ENCODE data around the gene PDIA3. TPM values are rescaled to one million over a fixed set of nuclear protein-coding genes. Genes with fewer than 3 reads are reported as not detected.
A peak's percentile ranks its signal among the peaks of the same experiment; 100 is the strongest.

The PDIA3 gene
- total RNA-seq, 1 donor from 2014 or later, result 330 TPM

GRCh38 chr15:43795197-43795596 is 49.0 kb downstream of the PDIA3 start:
- Histone ChIP-seq H3K27ac (peak overlapping the region; percentile 96), H3K4me1 (peaks cover 59% of the 10 kb centered on the region)
- intact Hi-C loops (cut with DNase I), result no loop called here

GRCh38 chr15:43795997-43796396 is 49.8 kb downstream of the PDIA3 start:
- H3K9me3 ChIP-seq, result no peaks in the 10 kb centered on the region
- no peak for ATAC-seq
- H3K36me3 ChIP-seq, result peaks cover 54% of the 10 kb centered on the region
- H3K27me3 ChIP-seq (ENCODE audit: low read depth), result no peaks in the 10 kb centered on the region
- H3K4me3 ChIP-seq, result no peak overlapping the region
- TF ChIP-seq, protein P1, sequence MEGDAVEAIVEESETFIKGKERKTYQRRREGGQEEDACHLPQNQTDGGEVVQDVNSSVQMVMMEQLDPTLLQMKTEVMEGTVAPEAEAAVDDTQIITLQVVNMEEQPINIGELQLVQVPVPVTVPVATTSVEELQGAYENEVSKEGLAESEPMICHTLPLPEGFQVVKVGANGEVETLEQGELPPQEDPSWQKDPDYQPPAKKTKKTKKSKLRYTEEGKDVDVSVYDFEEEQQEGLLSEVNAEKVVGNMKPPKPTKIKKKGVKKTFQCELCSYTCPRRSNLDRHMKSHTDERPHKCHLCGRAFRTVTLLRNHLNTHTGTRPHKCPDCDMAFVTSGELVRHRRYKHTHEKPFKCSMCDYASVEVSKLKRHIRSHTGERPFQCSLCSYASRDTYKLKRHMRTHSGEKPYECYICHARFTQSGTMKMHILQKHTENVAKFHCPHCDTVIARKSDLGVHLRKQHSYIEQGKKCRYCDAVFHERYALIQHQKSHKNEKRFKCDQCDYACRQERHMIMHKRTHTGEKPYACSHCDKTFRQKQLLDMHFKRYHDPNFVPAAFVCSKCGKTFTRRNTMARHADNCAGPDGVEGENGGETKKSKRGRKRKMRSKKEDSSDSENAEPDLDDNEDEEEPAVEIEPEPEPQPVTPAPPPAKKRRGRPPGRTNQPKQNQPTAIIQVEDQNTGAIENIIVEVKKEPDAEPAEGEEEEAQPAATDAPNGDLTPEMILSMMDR (IDR thresholded peaks at IDR 0.05), result no peak
- DNase-seq, result no peak
- intact Hi-C loops (cut with DNase I), result no loop called here
- H3K4me1 ChIP-seq, result peaks cover 61% of the 10 kb centered on the region
- no peak overlapping the region for H3K27ac ChIP-seq

More at GRCh38 chr15:43795197-43795596, 49.0 kb downstream of the PDIA3 start:
- no peak for DNase-seq
- ATAC-seq, result no peak
- no peak overlapping the region for H3K4me3 ChIP-seq
- H3K36me3 ChIP-seq, result peaks cover 54% of the 10 kb centered on the region
- H3K27me3 ChIP-seq (ENCODE audit: low read depth), result no peaks in the 10 kb centered on the region
- TF ChIP-seq, protein P1 (IDR thresholded peaks at IDR 0.05), result no peak
- H3K9me3 ChIP-seq, result no peaks in the 10 kb centered on the region

DNA sequence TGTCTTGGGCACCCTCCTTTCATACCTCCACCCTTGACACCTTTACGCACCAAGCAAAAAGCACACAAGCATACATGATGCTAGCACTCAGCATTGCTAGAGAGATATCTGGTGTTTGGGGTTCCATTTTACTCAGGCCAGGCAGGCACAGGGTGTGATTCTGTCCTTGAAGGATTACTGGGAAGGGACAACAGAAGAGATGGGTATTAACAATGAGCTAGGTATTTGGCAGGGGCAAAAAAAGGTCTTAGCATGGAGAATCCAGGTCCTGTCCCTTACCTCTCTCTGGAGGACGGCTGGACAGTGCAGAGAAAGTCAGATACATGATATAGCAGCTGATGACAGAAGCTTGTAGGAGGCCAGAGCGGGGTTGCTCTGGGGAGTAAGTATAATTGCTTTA is 50.3 kb downstream of the PDIA3 start:
- intact Hi-C loops (cut with DNase I), result no loop called here
- no peaks in the 10 kb centered on the region for H3K9me3 ChIP-seq
- no peak overlapping the region for H3K4me3 ChIP-seq
- DNase-seq (no peak), ATAC-seq (no peak)
- no peak overlapping the region for H3K27ac ChIP-seq
- peaks cover 54% of the 10 kb centered on the region for H3K36me3 ChIP-seq
- peaks cover 67% of the 10 kb centered on the region for H3K4me1 ChIP-seq
- TF ChIP-seq, protein P1 (IDR thresholded peaks at IDR 0.05), result no peak
- H3K27me3 ChIP-seq (ENCODE audit: low read depth), result no peaks in the 10 kb centered on the region

- Histone ChIP-seq H3K36me3 (peaks cover 71% of the 10 kb centered on the region), H3K9me3 (no peaks in the 10 kb centered on the region), H3K4me3 (no peak overlapping the region), H3K4me1 (peaks cover 53% of the 10 kb centered on the region), H3K27ac (peak overlapping the region; percentile 90), H3K27me3 (ENCODE audit: low read depth) (no peaks in the 10 kb centered on the region)
- TF ChIP-seq, protein P1 (IDR thresholded peaks at IDR 0.05), result no peak
- peak in 1 of 2 donors; percentile 4 for ATAC-seq
- intact Hi-C loops (cut with DNase I), result no loop called here
- DNase-seq, result no peak
Measured at GRCh38 chr15:43799209-43799944, 53.1 kb downstream of the PDIA3 start.

DNA sequence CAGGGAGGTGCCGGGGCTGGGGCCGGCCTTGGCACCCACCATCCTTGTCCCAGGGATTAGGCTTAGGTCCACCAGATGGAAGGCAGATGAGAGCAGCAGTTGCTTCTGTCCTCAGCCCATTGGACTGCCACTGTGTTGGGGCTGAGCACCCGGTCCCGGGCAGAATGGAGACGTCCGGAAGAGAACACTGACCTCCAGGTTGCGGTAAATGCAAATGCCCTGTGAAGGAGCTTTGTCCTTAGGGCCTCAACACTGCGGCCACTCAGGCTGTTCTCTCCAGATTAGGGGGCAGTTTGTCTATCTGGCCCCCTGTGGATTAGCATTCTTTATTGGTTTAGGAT is 53.7 kb downstream of the PDIA3 start, which contains the start of gene SERINC4:
Gene SERINC4 (minus strand): TSS at position 276 of the 341 bp plus-strand sequence. CDS start 234 bp downstream, at position 42.
- ATAC-seq, result peak; percentile 2 to 5
- Histone ChIP-seq H3K27me3 (ENCODE audit: low read depth) (no peaks in the 10 kb centered on the region), H3K9me3 (no peaks in the 10 kb centered on the region), H3K4me3 (peak within 1 kb of the TSS; percentile 95), H3K36me3 (peaks cover 71% of the 10 kb centered on the region), H3K27ac (peak within 1 kb of the TSS; percentile 90), H3K4me1 (peaks cover 47% of the 10 kb centered on the region)
- TF ChIP-seq, protein P1 (IDR thresholded peaks at IDR 0.05), result no peak
- intact Hi-C loops (cut with DNase I), result no loop called here
- no peak for DNase-seq
